Breast epithelium (tissue), 3 donors: ENCODE measurements around the gene DYNC1H1.

Source experiments
- CTCF ChIP-seq, 3 donors: fragments of 450-650 bp; IDR thresholded peaks; one replicate each; pipeline ENCODE4 v1.5.1; 2016 to 2017; ENCODE audit warnings: antibody characterized with exemption in 3 of 3, mild to moderate bottlenecking in 3 of 3, moderate library complexity in 3 of 3
- POLR2A ChIP-seq: fragments of 450-650 bp; IDR thresholded peaks from one replicate; pipeline ENCODE4 v1.6.1; 2016; ENCODE audit warnings: antibody characterized with exemption, mild to moderate bottlenecking, moderate library complexity

GRCh38 chr14:101979666-101980065, 15.3 kb downstream of the DYNC1H1 start:
- TF ChIP-seq POLR2A (no peak), CTCF (IDR thresholded peaks at IDR 0.05) (no peak)
